ENCODE data around the gene HPSE2.

HPSE2 gene

GRCh38 chr10:98483658-98484057, 752.0 kb downstream of the HPSE2 start:
- no peak for DNase-seq

DNA sequence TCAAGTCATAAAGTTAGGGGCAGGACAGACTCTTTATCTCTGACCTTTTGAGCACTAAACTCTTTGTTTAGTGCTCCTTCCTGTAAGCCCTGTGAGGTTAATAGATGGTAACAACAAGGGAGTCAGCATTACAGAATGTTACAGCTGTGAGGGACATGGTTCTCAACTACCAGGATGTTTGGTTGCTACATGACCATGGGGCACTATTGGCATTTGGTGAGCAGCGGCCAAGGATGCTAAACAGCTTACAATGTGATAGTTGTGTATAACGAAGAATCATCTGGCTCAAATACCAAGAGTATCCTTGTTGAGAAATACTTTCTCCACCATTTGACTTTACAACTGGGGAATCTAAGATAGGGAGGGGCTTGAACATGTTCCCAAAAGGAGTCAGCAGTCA, 753.6 kb downstream of the HPSE2 start:
- DNase-seq: no peak

- no peak for DNase-seq
Measured at GRCh38 chr10:98481404-98481945, 754.2 kb downstream of the HPSE2 start.

DNA sequence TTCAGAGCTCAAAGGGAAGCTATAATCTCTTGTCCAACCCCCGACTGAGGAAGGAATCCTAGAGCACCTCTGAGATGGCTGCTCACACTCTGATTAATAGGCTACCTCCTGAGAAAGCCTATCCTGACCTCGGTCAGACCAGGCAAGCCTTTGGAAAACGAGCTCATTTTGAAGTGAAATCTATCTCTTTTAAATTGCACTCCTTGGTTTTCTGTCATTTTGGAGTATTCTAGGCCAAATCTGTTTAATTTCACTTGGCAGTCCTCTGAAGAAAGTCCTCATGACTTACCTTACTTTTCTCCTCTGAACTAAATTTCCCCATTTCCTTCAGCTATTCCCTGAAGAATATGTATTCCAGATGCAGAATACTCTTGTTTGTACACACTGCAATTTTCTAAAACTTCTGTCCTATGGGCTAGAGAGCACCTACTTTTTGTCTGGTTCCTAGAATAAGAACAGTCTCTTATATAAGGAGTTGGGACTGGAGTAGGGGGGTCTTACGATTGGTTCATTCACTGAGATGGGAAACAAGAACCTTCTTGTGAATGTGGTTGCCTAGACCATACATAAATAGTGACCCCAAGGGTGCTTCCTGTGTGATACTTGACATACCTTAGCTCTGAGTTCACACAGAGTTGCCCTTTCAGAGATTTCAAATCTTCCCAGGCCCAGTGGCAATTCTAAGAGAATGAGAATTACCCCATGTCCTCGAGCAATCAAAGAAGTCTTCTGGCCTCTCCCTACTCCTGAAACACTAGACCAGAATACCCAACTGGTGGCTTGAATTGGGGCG, 757.0 kb downstream of the HPSE2 start:
- DNase-seq: no peak

- no peak for DNase-seq
Measured at GRCh38 chr10:98477861-98478260, 757.8 kb downstream of the HPSE2 start.

GRCh38 chr10:98474628-98475027, 761.0 kb downstream of the HPSE2 start:
- DNase-seq: no peak

GRCh38 chr10:98472196-98472595, 763.5 kb downstream of the HPSE2 start:
- no peak for DNase-seq

- no peak for DNase-seq
Measured at GRCh38 chr10:98470850-98471249, 764.8 kb downstream of the HPSE2 start.

- DNase-seq: no peak
Measured at GRCh38 chr10:98469001-98469931, 766.4 kb downstream of the HPSE2 start.

GRCh38 chr10:98467506-98468318, 767.9 kb downstream of the HPSE2 start:
- DNase-seq: peak; percentile 80

DNA sequence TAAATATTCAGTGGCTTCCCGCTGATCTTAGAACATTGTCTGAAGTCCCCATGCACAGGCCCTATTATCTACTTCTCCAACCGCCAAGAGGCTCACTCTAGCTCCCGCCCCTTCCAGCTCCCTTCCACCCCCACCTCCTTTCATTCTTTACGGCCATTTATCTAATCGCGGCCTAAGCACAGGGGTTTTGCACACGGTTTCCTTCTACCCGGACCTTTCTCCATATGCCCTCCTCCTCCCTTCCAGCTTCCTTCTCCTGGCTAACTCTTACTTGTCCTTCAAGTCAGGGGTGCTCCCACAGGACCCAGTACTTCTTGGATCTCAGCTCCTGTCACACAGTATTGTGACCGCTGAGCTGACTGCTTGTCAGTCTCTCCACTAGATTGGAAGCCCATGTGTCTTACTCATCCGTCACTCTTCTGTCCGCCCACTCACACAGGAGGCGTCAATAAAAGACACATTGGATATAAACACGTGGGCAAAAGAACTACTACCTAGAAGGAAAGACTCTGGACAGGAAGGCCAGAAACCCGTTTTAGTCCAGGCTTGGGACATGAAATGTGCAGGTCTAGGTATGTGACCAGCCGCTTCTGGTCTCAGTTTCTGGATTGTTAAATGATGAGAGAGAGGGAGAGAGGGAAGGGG, 768.7 kb downstream of the HPSE2 start:
- no peak for DNase-seq

DNA sequence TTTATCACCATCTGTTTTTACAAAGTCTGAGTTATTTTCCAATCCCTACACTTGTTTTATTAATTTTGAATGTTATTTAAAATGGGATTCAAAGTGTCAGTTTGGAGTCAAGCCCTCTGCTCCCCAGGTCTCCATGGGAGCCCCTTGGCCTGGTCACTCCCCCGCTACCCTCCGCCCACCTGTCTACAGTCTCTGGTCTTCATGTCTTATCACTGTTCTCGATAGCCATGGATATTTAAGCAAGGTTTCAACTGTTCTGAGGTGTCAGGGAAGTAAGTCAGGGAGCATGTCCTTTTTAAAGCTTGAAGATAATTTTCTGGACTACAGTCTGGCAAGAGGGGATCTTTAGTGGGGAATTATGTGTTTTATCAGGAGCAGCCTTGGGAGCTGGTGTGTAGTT, 769.8 kb downstream of the HPSE2 start:
- no peak for DNase-seq

DNA sequence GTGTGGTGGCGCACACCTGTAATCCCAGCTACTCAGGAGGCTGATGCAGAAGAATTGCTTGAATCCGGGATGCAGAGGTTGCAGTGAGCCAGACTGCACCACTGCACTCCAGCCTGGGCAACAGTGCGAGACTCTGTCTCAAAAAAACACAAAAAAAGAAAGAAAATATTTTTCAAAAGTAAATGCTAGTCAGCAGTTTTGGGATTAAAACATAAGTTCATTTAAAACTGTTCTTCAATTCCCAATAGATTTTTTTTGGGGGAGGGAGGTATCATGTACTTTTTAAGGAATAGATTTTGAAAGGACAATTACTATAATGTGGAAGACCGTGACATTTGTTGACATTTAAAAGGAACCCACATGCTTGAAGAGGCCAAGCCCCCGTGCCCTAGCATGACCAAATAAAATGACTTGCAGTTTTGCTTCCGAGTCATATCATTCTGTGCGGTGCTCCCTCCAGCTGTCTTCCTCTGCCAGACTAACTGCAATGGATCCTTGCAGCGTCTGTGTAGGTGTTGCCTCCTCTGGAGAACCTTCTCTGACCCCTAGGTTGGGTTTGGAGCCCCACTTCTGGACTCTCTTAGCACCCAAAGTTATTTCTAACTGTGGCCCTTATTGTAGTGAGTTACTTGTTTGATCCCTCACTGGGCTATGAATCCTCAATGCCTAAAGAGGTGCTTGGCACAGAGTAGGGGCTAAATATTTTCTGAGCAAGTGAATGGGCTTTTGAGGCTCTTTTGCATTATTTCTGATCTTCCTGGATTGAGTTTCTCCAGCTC, 771.5 kb downstream of the HPSE2 start:
- DNase-seq: no peak

DNA sequence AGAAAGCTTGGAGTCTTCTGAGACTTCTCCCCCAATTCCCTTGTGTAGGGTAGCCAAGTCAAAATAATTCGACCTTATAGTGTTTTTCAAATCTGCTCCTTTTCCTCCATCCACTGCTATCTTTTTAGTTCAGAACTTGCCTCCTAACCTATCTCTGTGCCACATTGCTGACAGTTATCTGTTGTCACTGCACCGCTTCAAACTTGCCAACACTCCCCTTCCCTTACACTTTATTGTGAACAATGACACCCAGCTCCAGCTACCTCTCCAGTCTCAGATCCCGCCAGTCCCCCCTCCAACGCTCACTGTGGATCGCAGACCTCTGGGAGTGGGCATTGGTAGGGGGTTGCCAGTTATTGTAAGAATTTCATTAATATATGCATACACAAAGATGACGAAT, 772.6 kb downstream of the HPSE2 start:
- no peak for DNase-seq

DNA sequence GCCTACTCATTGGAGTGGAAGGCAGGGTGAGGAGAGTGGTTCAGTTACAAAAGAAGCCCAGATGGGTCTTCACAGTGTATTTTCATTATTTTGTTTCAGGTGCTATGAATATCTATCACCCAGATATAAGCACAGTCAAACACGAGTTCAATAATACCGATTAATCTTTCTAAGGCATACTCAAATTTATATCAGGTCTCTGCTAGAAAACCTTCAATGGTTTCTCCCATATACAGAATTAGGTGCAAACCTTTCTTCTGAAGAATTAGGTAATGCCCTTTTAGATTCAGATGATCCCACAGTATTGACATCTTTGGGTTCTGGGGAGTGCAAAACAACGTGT, 774.2 kb downstream of the HPSE2 start:
- DNase-seq: no peak

GRCh38 chr10:98460837-98461499, 774.7 kb downstream of the HPSE2 start:
- DNase-seq: no peak

- DNase-seq: no peak
Measured at GRCh38 chr10:98458809-98459784, 776.6 kb downstream of the HPSE2 start.

- no peak for DNase-seq
Measured at GRCh38 chr10:98457721-98458120, 777.9 kb downstream of the HPSE2 start.

DNA sequence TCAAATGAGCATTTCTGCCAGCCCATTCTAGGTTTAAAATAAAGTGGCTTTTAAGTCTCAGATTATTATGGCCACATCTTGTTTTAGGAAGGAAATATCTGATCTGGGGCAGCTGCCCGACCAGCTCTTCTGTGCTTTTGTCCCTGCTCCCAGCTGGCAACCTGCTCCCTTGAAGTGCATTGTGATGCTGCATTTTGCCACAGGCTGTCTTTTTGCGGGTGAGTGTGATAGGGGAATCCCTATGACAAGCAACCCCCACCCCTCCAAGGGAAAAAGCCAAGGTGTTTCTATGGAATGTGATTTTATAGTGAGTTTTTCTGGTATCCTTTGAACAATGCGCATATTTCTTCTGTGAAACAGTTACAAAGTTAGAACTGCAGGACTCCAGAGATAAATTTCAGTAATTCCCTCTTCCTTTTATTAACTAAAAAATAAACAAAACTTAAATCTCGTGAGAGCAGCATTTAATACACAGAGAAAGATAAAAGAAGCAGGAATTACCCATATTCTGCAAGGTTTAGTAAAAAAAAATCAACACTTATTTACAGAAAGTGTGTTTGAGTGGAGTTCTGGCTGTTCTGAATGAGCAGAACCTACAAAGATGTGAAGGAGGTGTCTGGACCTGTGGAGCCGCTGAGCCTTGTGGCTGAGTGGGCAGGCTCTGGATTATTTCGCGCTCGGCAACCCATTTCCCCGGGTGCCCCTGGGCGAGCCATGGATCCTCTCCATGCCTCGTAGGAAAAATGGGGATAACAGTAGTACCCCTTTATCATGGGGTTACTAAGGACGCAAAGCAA, 778.8 kb downstream of the HPSE2 start:
- DNase-seq: no peak
